GM19455 (cell line): Measurements from ENCODE around the gene CDRT4.

Experiments used
- ATAC-seq: cut with Tn5 transposase; IDR thresholded peaks from one replicate; pipeline ENCODE4 v1.9.1; 2021; ENCODE audit not compliant: unreplicated experiment

CDRT4 gene

DNA sequence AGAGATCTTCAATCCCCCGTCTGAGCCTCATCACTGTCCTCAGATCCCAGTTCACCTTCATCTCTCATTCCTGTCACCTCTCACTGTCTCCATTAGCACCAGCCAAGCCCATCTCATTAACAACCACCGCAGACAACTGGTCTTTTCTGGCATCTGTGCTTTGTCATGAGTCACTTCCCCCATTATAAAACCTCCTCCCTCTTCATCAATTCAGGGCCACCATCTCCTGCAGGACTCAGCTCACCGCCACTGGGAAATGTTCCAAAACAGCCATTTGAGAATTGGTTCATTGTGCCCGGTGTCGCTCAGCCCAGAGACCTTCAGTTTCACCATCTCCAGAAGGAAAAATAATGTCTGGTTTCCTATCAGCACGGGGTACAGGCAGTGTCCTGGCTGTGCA, 69.1 kb downstream of the CDRT4 start:
- no peak for ATAC-seq

- ATAC-seq: no peak
Observed at GRCh38 chr17:15397620-15398019, 69.8 kb downstream of the CDRT4 start.

DNA sequence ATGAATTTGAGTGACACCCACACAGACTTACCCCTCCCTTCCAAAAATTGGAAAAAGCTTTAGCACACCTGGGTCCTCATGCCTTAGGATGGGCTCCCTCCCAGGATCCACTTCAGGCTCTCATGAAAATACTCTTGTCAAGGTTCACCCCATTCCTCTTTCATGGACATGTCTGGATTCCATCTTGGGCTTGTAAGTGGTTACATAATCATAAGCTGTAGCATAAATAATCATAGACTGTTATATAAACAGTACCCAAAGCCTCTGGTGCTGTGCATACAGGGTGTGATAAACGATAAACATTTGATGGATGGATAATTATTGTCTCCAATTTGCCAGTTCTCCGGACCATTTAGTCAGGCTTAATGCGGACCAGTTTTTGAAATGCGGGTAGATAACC, 72.3 kb downstream of the CDRT4 start:
- no peak for ATAC-seq

- ATAC-seq: no peak
Observed at GRCh38 chr17:15393414-15393813, 74.0 kb downstream of the CDRT4 start.

- no peak for ATAC-seq
Observed at GRCh38 chr17:15392326-15392741, 75.1 kb downstream of the CDRT4 start.

DNA sequence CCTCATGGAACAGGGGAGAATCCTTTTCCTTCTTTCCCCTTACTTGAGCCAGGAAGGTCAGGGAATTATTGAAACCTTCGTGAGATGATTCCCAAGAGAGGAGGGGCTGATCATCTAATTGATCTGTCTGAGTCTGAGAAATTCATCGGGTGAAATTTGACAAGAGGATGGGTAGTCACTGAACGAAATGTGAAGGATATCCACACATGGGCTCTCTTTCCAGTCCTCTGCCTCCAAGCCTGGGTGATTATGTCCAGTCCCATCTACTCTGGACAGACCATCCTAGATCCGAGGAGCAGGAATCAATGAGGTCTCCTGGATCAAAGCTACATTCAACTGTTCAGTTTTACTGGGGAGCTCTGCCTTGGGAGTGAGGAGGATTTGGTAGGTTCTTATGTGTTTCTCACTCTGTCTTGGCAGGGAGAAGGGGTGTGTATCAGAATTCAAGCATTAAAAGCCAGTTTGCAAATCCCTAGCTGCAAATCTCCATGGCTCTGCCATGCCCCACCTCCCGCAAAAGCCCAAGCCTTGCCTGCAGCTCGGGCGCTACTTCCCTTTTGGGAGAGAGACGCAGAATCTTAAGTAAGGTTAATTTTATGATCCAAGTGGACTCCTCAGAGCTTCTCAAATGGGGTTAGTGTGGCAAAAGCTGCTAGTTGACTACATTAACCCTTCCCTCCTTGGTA, 78.9 kb downstream of the CDRT4 start:
- ATAC-seq: no peak

GRCh38 chr17:15386083-15386482, 81.3 kb downstream of the CDRT4 start:
- no peak for ATAC-seq
